ENCODE results near the gene ZNF267. TPM values are rescaled to one million over a fixed set of nuclear protein-coding genes. Genes with fewer than 3 reads are reported as not detected.
"Not testable (repeated sequence)": the region's sequence is repeated elsewhere in the genome, so short reads cannot be mapped to it uniquely, and the experiment has no call there.

The ZNF267 gene
- total RNA-seq, 1 donor from 2014 or later: 4.2 TPM

GRCh38 chr16:31876951-31877828 lies 3.6 kb downstream of the ZNF267 start:
- intact Hi-C loops (cut with DNase I): loop anchor here (10.0 kb wide), 1 partner anchor 922 kb away; the partner anchor contains the start of gene SETD1A
- DNase-seq (ENCODE audit: low spot score): no peak

GRCh38 chr16:31877876-31878642 lies 4.5 kb downstream of the ZNF267 start:
- intact Hi-C loops (cut with DNase I): loop anchor here (10.0 kb wide), 1 partner anchor 923 kb away; the partner anchor contains the start of gene SETD1A
- DNase-seq (ENCODE audit: low spot score): no peak

- intact Hi-C loops (cut with DNase I): loop anchor here (10.0 kb wide), 1 partner anchor 925 kb away; the partner anchor contains the start of gene SETD1A
- no peak for DNase-seq (ENCODE audit: low spot score)
Measured at GRCh38 chr16:31879937-31880321, 6.3 kb downstream of the ZNF267 start.

GRCh38 chr16:31880322-31880979 lies 6.8 kb downstream of the ZNF267 start:
- intact Hi-C loops (cut with DNase I): no loop called here
- no peak for DNase-seq (ENCODE audit: low spot score)

GRCh38 chr16:31886227-31886626 lies 12.6 kb downstream of the ZNF267 start:
- intact Hi-C loops (cut with DNase I): no loop called here
- DNase-seq (ENCODE audit: low spot score): no peak

- intact Hi-C loops (cut with DNase I): no loop called here
Measured at GRCh38 chr16:31888735-31889134, 15.1 kb downstream of the ZNF267 start.

GRCh38 chr16:31892111-31892510 lies 18.5 kb downstream of the ZNF267 start:
- intact Hi-C loops (cut with DNase I); DNase-seq (ENCODE audit: low spot score): not testable (repeated sequence)

More at GRCh38 chr16:31888735-31889134, 15.1 kb downstream of the ZNF267 start:
- DNase-seq (ENCODE audit: low spot score): no peak

GRCh38 chr16:31893824-31894223 lies 20.2 kb downstream of the ZNF267 start:
- intact Hi-C loops (cut with DNase I): no loop called here
- DNase-seq (ENCODE audit: low spot score): no peak

GRCh38 chr16:31897283-31897682 lies 23.7 kb downstream of the ZNF267 start:
- intact Hi-C loops (cut with DNase I): no loop called here
- no peak for DNase-seq (ENCODE audit: low spot score)

GRCh38 chr16:31899505-31899904 lies 25.9 kb downstream of the ZNF267 start:
- DNase-seq (ENCODE audit: low spot score): no peak
- intact Hi-C loops (cut with DNase I): no loop called here

- intact Hi-C loops (cut with DNase I); DNase-seq (ENCODE audit: low spot score): not testable (repeated sequence)
Measured at GRCh38 chr16:31904571-31904970, 31.0 kb downstream of the ZNF267 start.

- intact Hi-C loops (cut with DNase I): no loop called here
Measured at GRCh38 chr16:31913668-31914067, 40.1 kb downstream of the ZNF267 start.

GRCh38 chr16:31916056-31916488 lies 42.5 kb downstream of the ZNF267 start:
- intact Hi-C loops (cut with DNase I): no loop called here
- DNase-seq (ENCODE audit: low spot score): no peak

More at GRCh38 chr16:31913668-31914067, 40.1 kb downstream of the ZNF267 start:
- no peak for DNase-seq (ENCODE audit: low spot score)

- intact Hi-C loops (cut with DNase I): no loop called here
- no peak for DNase-seq (ENCODE audit: low spot score)
Measured at GRCh38 chr16:31920373-31920772, 46.8 kb downstream of the ZNF267 start.

GRCh38 chr16:31951806-31952205 lies 78.2 kb downstream of the ZNF267 start:
- intact Hi-C loops (cut with DNase I); DNase-seq (ENCODE audit: low spot score): not testable (repeated sequence)

- intact Hi-C loops (cut with DNase I); DNase-seq (ENCODE audit: low spot score): not testable (repeated sequence)
Measured at GRCh38 chr16:31952206-31952605, 78.6 kb downstream of the ZNF267 start.

GRCh38 chr16:31956221-31956620 lies 82.6 kb downstream of the ZNF267 start:
- intact Hi-C loops (cut with DNase I); DNase-seq (ENCODE audit: low spot score): not testable (repeated sequence)

- intact Hi-C loops (cut with DNase I); DNase-seq (ENCODE audit: low spot score): not testable (repeated sequence)
Measured at GRCh38 chr16:31960186-31960910, 86.7 kb downstream of the ZNF267 start.

Measured in cardiac septum (tissue), 1 donor.